DMS53 treated with DMSO at 0.1 percent for 48 hours (cell line): ENCODE data around the gene MAP7D1.
"Not testable (repeated sequence)": the region's sequence is repeated elsewhere in the genome, so short reads cannot be mapped to it uniquely, and the experiment has no call there.

Source experiments
- DNase-seq: peaks from one replicate; lab custom pipeline; 2025; ENCODE audit not compliant: unreplicated experiment; lab: John Stamatoyannopoulos, UW

Gene MAP7D1

GRCh38 chr1:36151134-36151844 lies 4.7 kb upstream of the MAP7D1 start:
- DNase-seq: no peak

- no peak for DNase-seq
Measured at GRCh38 chr1:36151845-36152203, 4.1 kb upstream of the MAP7D1 start.

- no peak for DNase-seq
Measured at GRCh38 chr1:36153476-36153875, 2.5 kb upstream of the MAP7D1 start.

- DNase-seq: no peak
Measured at GRCh38 chr1:36154335-36154734, 1.6 kb upstream of the MAP7D1 start.

GRCh38 chr1:36154765-36155407 lies 1.1 kb upstream of the MAP7D1 start:
- DNase-seq: no peak

GRCh38 chr1:36156329-36157114 lies 562 bp downstream of the MAP7D1 start:
- DNase-seq: peak; percentile 28

- DNase-seq: no peak
Measured at GRCh38 chr1:36157115-36157903, 1.3 kb downstream of the MAP7D1 start.

- no peak for DNase-seq
Measured at GRCh38 chr1:36157973-36158826, 2.2 kb downstream of the MAP7D1 start.

- not testable (repeated sequence) for DNase-seq
Measured at GRCh38 chr1:36158827-36159252, 2.9 kb downstream of the MAP7D1 start.

- no peak for DNase-seq
Measured at GRCh38 chr1:36159614-36160387, 3.8 kb downstream of the MAP7D1 start.

- DNase-seq: no peak
Measured at GRCh38 chr1:36160388-36160948, 4.5 kb downstream of the MAP7D1 start.

GRCh38 chr1:36160949-36161485 lies 5.1 kb downstream of the MAP7D1 start:
- no peak for DNase-seq

- no peak for DNase-seq
Measured at GRCh38 chr1:36161641-36162531, 5.9 kb downstream of the MAP7D1 start.

GRCh38 chr1:36162680-36163239 lies 6.8 kb downstream of the MAP7D1 start:
- DNase-seq: no peak

- no peak for DNase-seq
Measured at GRCh38 chr1:36163426-36163825, 7.5 kb downstream of the MAP7D1 start.

GRCh38 chr1:36164361-36164760 lies 8.4 kb downstream of the MAP7D1 start:
- DNase-seq: no peak

- no peak for DNase-seq
Measured at GRCh38 chr1:36165145-36165544, 9.2 kb downstream of the MAP7D1 start.

- no peak for DNase-seq
Measured at GRCh38 chr1:36166136-36166535, 10.2 kb downstream of the MAP7D1 start.
